PC-9 (cell line): ENCODE measurements around the gene TMEM82. TPM values are rescaled to one million over a fixed set of nuclear protein-coding genes. Genes with fewer than 3 reads are reported as not detected.

Source experiments
- BruUV-seq: library from RNA; stranded (reverse); fragments of 400-500 nt; replicated peaks from 2 replicates; lab custom pipeline; 2021; lab: Mats Ljungman, UMichigan
- CTCF ChIA-PET: fragments of 300-600 bp; sonication (Branson Sonifier 250); formaldehyde crosslinking; loops from one replicate; lab custom pipeline; 2022; ENCODE audit warnings: antibody characterized with exemption; lab: Charles Lee
- POLR2A ChIA-PET: fragments of 300-600 bp; sonication (Branson Sonifier 250); formaldehyde crosslinking; loops from one replicate; lab custom pipeline; 2022; ENCODE audit warnings: antibody characterized with exemption; ENCODE audit not compliant: unreplicated experiment; lab: Charles Lee
- DNase-seq, 2 experiments: peaks; one replicate each; pipeline versions ENCODE4 v3.0.0 to v3.0.0-alpha.2; 2015 to 2022; ENCODE audit warnings: mixed read lengths in 1 of 2
- H2AFZ ChIP-seq: fragments of 200-600 bp; sonication (generic); 2 replicates; pipeline ENCODE4 v1.8.1; 2017; ENCODE audit warnings: antibody characterized with exemption
- H3F3A ChIP-seq: fragments of 200-600 bp; sonication (generic); 2 replicates; pipeline ENCODE4 v1.8.1; 2017; ENCODE audit warnings: antibody characterized with exemption, mild to moderate bottlenecking, low read depth; ENCODE audit not compliant: insufficient read depth
- H3K27ac ChIP-seq: fragments of 200-600 bp; sonication (generic); 2 replicates; pipeline ENCODE4 v1.6.1; 2016; ENCODE audit warnings: mixed run types
- H3K27me3 ChIP-seq: fragments of 200-600 bp; sonication (generic); 2 replicates; pipeline ENCODE4 v1.6.1; 2016; ENCODE audit warnings: low read depth, mixed run types; ENCODE audit not compliant: insufficient read depth
- H3K36me3 ChIP-seq: fragments of 200-600 bp; sonication (generic); 2 replicates; pipeline ENCODE4 v1.6.1; 2016; ENCODE audit warnings: low read depth, mixed run types
- H3K4me1 ChIP-seq: fragments of 200-600 bp; sonication (generic); replicated peaks from 2 replicates; pipeline ENCODE4 v1.6.1; 2016; ENCODE audit warnings: mixed run types; ENCODE audit not compliant: insufficient read depth
- H3K4me2 ChIP-seq: fragments of 200-600 bp; sonication (generic); 2 replicates; pipeline ENCODE4 v1.6.1; 2017; ENCODE audit warnings: mixed run types
- H3K4me3 ChIP-seq: fragments of 200-600 bp; sonication (generic); 2 replicates; pipeline ENCODE4 v1.6.1; 2016; ENCODE audit warnings: mixed run types
- H3K79me2 ChIP-seq: fragments of 200-600 bp; sonication (generic); 2 replicates; pipeline ENCODE4 v1.6.1; 2017; ENCODE audit warnings: low read depth, mixed run types
- H3K9me2 ChIP-seq: fragments of 200-600 bp; sonication (generic); 2 replicates; pipeline ENCODE4 v1.8.1; 2017; ENCODE audit warnings: mild to moderate bottlenecking; ENCODE audit not compliant: insufficient read depth
- H3K9me3 ChIP-seq: fragments of 200-600 bp; sonication (generic); 2 replicates; pipeline ENCODE4 v1.8.1; 2016; ENCODE audit warnings: low read depth; ENCODE audit not compliant: insufficient read depth
- H4K20me1 ChIP-seq: fragments of 200-600 bp; sonication (generic); 2 replicates; pipeline ENCODE4 v1.8.1; 2017; ENCODE audit not compliant: insufficient read depth
- EZH2 ChIP-seq: fragments of 200-600 bp; sonication (generic); IDR thresholded peaks from 2 replicates; pipeline ENCODE4 v1.8.0; 2017; ENCODE audit warnings: antibody characterized with exemption, low read depth
- intact Hi-C: fragments of 100-400 bp; cut with micrococcal nuclease; formaldehyde crosslinking; loops from one replicate; pipeline ENCODE4 v1.10.0; 2022; ENCODE audit not compliant: unreplicated experiment
- total RNA-seq: library from RNA; stranded (reverse); gene quantifications from 2 replicates; pipeline ENCODE4 v1.2.3, GENCODE V29; 2021
- TF ChIP-seq, protein P1 (sequence below): fragments of 200-600 bp; sonication (generic); conservative IDR thresholded peaks from 2 replicates; pipeline ENCODE4 v1.6.1; 2017; ENCODE audit warnings: mixed run types, antibody characterized with exemption, mild to moderate bottlenecking, moderate library complexity

Gene TMEM82
- total RNA-seq, 1 experiment from 2014 or later = not detected

DNA sequence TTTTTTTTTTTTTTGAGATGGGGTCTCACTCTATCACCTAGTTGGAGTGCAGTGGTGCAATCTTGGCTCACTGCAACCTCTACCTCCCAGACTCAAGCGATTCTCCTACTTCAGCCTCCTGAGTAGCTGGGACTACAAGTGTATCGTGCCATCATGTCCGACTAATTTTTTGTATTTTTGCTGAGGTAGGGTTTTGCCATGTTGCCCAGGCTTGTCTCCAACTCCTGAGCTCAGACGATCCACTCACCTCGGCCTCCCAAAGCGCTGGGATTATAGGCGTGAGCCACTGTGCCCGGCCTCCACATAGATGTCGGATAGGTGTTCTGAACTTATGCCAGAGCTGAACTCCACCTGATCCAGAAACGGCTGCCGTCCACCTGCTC is 37.1 kb upstream of the TMEM82 start:
- H4K20me1 ChIP-seq = no peaks in the 10 kb centered on the region
- H3F3A ChIP-seq = no peaks in the 10 kb centered on the region
- no peaks in the 10 kb centered on the region for H3K79me2 ChIP-seq
- intact Hi-C loops = no loop called here
- H2AFZ ChIP-seq = no peak overlapping the region
- no peak overlapping the region for H3K27ac ChIP-seq
- no peaks in the 10 kb centered on the region for H3K4me1 ChIP-seq
- ChIA-PET CTCF (no interaction called here), POLR2A (no interaction called here)
- DNase-seq = no peak
- no peaks in the 10 kb centered on the region for H3K36me3 ChIP-seq
- no peaks in the 10 kb centered on the region for H3K9me2 ChIP-seq
- BruUV-seq = no TSS peak
- TF ChIP-seq EZH2 = no peak
- TF ChIP-seq, protein P1, sequence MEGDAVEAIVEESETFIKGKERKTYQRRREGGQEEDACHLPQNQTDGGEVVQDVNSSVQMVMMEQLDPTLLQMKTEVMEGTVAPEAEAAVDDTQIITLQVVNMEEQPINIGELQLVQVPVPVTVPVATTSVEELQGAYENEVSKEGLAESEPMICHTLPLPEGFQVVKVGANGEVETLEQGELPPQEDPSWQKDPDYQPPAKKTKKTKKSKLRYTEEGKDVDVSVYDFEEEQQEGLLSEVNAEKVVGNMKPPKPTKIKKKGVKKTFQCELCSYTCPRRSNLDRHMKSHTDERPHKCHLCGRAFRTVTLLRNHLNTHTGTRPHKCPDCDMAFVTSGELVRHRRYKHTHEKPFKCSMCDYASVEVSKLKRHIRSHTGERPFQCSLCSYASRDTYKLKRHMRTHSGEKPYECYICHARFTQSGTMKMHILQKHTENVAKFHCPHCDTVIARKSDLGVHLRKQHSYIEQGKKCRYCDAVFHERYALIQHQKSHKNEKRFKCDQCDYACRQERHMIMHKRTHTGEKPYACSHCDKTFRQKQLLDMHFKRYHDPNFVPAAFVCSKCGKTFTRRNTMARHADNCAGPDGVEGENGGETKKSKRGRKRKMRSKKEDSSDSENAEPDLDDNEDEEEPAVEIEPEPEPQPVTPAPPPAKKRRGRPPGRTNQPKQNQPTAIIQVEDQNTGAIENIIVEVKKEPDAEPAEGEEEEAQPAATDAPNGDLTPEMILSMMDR = no peak
- no peaks in the 10 kb centered on the region for H3K9me3 ChIP-seq
- H3K27me3 ChIP-seq = no peaks in the 10 kb centered on the region
- H3K4me3 ChIP-seq = no peak overlapping the region
- no peak overlapping the region for H3K4me2 ChIP-seq

DNA sequence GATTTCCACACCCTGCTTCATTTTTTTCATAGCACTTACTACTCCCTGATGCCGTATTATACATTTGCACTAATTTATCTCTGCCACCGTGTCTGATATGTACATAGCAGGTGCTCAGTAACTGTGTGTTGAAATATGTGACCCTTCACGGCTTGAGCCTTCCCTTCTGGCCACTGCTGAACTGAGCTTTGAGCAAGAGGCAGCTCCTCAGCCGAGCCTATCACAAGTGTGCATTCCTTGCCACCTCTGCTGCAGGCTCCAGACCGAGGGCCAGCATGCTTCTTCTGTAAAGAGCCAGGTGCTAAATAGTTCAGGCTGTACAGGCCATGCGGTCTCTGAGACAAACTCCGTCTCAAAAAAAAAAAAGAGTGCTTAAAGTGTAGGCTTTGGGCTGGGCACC is 35.5 kb upstream of the TMEM82 start:
- Histone ChIP-seq H3K4me2 (no peak overlapping the region), H3K36me3 (no peaks in the 10 kb centered on the region), H3K9me3 (no peaks in the 10 kb centered on the region), H3K79me2 (no peaks in the 10 kb centered on the region), H3K27ac (no peak overlapping the region), H3K4me3 (no peak overlapping the region), H3F3A (no peaks in the 10 kb centered on the region), H3K27me3 (no peaks in the 10 kb centered on the region), H2AFZ (no peak overlapping the region), H4K20me1 (no peaks in the 10 kb centered on the region), H3K4me1 (no peaks in the 10 kb centered on the region), H3K9me2 (no peaks in the 10 kb centered on the region)
- POLR2A ChIA-PET = no interaction called here
- no TSS peak for BruUV-seq
- no peak for TF ChIP-seq EZH2
- TF ChIP-seq, protein P1 = no peak
- CTCF ChIA-PET = no interaction called here
- no peak for DNase-seq
- intact Hi-C loops = no loop called here

DNA sequence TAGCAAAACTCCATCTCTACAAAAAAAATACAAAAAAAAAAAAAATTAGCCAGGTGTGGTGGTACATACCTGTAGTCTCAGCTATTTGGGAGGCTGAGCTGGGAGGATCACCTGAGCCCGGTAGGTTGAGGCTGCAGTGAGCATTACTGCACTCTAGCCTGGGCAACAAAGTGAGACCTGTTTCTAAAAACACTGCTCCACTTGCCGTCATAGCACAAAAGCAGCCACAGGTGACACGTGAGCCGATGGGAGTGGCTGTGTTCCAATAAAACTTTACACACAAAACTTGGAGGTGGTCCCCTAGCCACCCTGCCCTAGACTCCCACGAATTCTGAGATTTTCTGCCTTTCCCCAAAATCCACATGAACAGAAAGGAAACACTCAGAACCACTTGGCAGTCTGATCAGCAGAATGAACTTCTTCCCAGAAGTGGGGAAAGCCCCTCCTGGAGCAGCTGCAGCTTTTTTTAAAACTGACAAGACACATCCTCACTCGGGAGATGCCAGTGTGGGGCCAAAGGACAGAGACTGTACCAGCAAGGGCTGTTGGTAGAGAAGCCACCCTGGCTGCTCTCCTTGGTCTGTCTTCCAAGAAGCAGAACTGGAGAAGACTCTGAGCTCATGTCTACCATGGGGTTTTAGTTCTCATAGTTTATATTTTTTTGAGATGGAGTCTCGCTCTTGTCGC is 34.9 kb upstream of the TMEM82 start:
- H3K36me3 ChIP-seq = no peaks in the 10 kb centered on the region
- TF ChIP-seq, protein P1 = no peak
- no peak for TF ChIP-seq EZH2
- DNase-seq = no peak
- no peaks in the 10 kb centered on the region for H3K4me1 ChIP-seq
- H4K20me1 ChIP-seq = no peaks in the 10 kb centered on the region
- ChIA-PET POLR2A (no interaction called here), CTCF (no interaction called here)
- BruUV-seq = no TSS peak
- intact Hi-C loops = no loop called here
- H3F3A ChIP-seq = no peaks in the 10 kb centered on the region
- H3K9me3 ChIP-seq = no peaks in the 10 kb centered on the region
- no peaks in the 10 kb centered on the region for H3K27me3 ChIP-seq
- H3K79me2 ChIP-seq = no peaks in the 10 kb centered on the region
- H3K4me3 ChIP-seq = no peak overlapping the region
- no peak overlapping the region for H3K4me2 ChIP-seq
- no peaks in the 10 kb centered on the region for H3K9me2 ChIP-seq
- no peak overlapping the region for H2AFZ ChIP-seq
- no peak overlapping the region for H3K27ac ChIP-seq
